Karpas-422 (cell line): ENCODE data around the gene RBL1. TPM values are rescaled to one million over a fixed set of nuclear protein-coding genes. Genes with fewer than 3 reads are reported as not detected.
A peak's percentile ranks its signal among the peaks of the same experiment; 100 is the strongest.
"Not testable (repeated sequence)": the region's sequence is repeated elsewhere in the genome, so short reads cannot be mapped to it uniquely, and the experiment has no call there.

Experiments used
- DNase-seq: peaks from one replicate; pipeline ENCODE4 v3.0.0-alpha.2; 2015
- H2AFZ ChIP-seq: fragments of 200-600 bp; sonication (generic); 2 replicates; pipeline ENCODE4 v1.6.1; 2014; ENCODE audit warnings: antibody characterized with exemption, low read length, mixed read lengths
- H3K27ac ChIP-seq: fragments of 200-600 bp; sonication (generic); 2 replicates; pipeline ENCODE4 v1.5.1; 2014; ENCODE audit warnings: mild to moderate bottlenecking, low read length, moderate library complexity
- H3K27me3 ChIP-seq: fragments of 200-600 bp; sonication (generic); 2 replicates; pipeline ENCODE4 v1.6.1; 2014; ENCODE audit warnings: low read length, mixed read lengths
- H3K36me3 ChIP-seq: fragments of 200-600 bp; sonication (generic); 2 replicates; pipeline ENCODE4 v1.6.1; 2014; ENCODE audit warnings: low read length, mixed read lengths; ENCODE audit not compliant: insufficient read depth
- H3K4me1 ChIP-seq: fragments of 200-600 bp; sonication (generic); 2 replicates; pipeline ENCODE4 v1.6.1; 2014; ENCODE audit warnings: mild to moderate bottlenecking, low read length, mixed read lengths
- H3K4me2 ChIP-seq: fragments of 200-600 bp; sonication (generic); 2 replicates; pipeline ENCODE4 v1.6.1; 2014; ENCODE audit warnings: low read length, low read depth, mild to moderate bottlenecking; ENCODE audit not compliant: poor library complexity, severe bottlenecking
- H3K4me3 ChIP-seq: fragments of 200-600 bp; sonication (generic); 2 replicates; pipeline ENCODE4 v1.5.1; 2014; ENCODE audit warnings: mild to moderate bottlenecking, antibody characterized with exemption, low read length, mixed read lengths
- H3K79me2 ChIP-seq: fragments of 200-600 bp; sonication (generic); 2 replicates; pipeline ENCODE4 v1.6.1; 2014; ENCODE audit warnings: mild to moderate bottlenecking, low read length, mixed read lengths
- H3K9ac ChIP-seq: fragments of 200-600 bp; sonication (generic); 2 replicates; pipeline ENCODE4 v1.6.0; 2014; ENCODE audit warnings: low read length
- H3K9me2 ChIP-seq: fragments of 200-600 bp; sonication (generic), shearing (Covaris generic); replicated peaks from 2 replicates; pipeline ENCODE4 v1.6.0; 2014; ENCODE audit warnings: mild to moderate bottlenecking, low read length, moderate library complexity; ENCODE audit not compliant: insufficient read depth
- H3K9me3 ChIP-seq: fragments of 300-700, 200-600 bp; sonication (generic); 2 replicates; pipeline ENCODE4 v1.6.1; 2014; ENCODE audit warnings: low read length, mixed read lengths
- H4K20me1 ChIP-seq: fragments of 200-600 bp; sonication (generic); 2 replicates; pipeline ENCODE4 v1.6.1; 2014; ENCODE audit warnings: mild to moderate bottlenecking, antibody characterized with exemption, low read length, low read depth; ENCODE audit not compliant: insufficient read depth
- total RNA-seq: library from RNA; depleted of rRNA; stranded (reverse); fragments of >200 nt; shearing (Covaris generic); gene quantifications from 2 replicates; pipeline ENCODE4 v1.2.3, GENCODE V29; 2014; ENCODE audit warnings: low replicate concordance

Gene RBL1
- total RNA-seq, 1 experiment from 2014 or later: 19.2 TPM

DNA sequence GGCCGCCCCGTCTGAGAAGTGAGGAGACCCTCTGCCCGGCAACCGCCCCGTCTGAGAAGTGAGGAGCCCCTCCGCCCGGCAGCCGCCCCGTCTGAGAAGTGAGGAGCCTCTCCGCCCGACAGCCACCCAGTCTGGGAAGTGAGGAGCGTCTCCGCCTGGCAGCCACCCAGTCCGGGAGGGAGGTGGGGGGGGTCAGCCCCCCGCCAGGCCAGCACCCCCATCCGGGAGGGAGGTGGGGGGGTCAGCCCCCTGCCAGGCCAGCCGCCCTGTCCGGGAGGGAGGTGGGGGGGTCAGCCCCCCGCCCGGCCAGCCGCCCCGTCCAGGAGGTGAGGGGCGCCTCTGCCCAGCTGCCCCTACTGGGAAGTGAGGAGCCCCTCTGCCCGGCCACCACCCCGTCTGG is 26.2 kb downstream of the RBL1 start:
- not testable (repeated sequence) for H3K9ac ChIP-seq, H3K4me3 ChIP-seq, H3K4me2 ChIP-seq, H3K9me2 ChIP-seq, DNase-seq, H3K9me3 ChIP-seq, H3K27me3 ChIP-seq, H4K20me1 ChIP-seq, H3K27ac ChIP-seq, H2AFZ ChIP-seq
- H3K36me3 ChIP-seq: peaks cover 25% of the 10 kb centered on the region
- H3K79me2 ChIP-seq: peaks cover 56% of the 10 kb centered on the region
- peaks cover 46% of the 10 kb centered on the region for H3K4me1 ChIP-seq

DNA sequence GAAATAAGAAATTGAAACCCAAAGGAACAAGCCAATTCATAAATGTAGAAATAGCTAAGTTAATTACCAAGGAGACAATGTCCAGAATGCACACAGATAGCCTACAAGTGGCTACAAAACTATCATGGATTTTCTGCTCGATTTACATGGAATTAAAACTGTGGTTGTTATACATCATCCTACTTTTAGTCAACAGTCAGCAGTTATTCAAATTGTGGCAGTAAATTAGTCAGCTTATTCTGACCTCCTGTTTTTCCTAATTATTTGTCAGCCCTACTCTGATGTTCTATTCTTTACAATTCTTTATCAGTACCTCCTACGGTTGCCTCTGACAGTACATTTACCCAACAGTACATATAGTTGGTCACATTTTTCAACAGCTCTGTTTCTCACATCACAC is 29.6 kb downstream of the RBL1 start:
- Histone ChIP-seq H3K9me3 (no peaks in the 10 kb centered on the region), H3K9ac (no peak overlapping the region), H4K20me1 (no peaks in the 10 kb centered on the region), H3K27ac (peak overlapping the region; percentile 28), H3K27me3 (no peaks in the 10 kb centered on the region), H3K4me3 (no peak overlapping the region), H3K4me1 (peaks cover 20% of the 10 kb centered on the region), H3K9me2 (no peaks in the 10 kb centered on the region), H3K79me2 (peaks cover 27% of the 10 kb centered on the region), H3K4me2 (no peak overlapping the region), H2AFZ (no peak overlapping the region), H3K36me3 (peaks cover 35% of the 10 kb centered on the region)
- DNase-seq: no peak

DNA sequence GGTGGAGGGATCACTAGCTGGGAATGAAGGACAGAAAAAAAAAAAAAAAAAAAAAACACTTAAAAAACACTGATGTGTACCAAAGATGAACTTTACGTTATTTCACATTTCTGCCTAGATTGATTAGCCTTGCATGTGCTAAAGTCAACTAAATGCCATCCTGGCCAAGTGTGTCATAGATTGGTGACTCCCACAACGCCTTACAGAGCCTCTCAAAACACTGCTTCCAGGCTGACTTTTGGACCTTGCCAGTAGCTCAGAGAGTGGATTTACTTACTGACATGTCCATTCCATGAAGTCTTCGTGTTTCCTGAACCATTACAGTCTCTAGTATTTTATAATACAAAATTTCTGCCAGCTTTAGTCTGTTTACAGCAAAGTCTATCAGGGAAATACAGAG is 40.5 kb downstream of the RBL1 start:
- Histone ChIP-seq H3K9me3 (no peaks in the 10 kb centered on the region), H3K36me3 (peaks cover 60% of the 10 kb centered on the region)

DNA sequence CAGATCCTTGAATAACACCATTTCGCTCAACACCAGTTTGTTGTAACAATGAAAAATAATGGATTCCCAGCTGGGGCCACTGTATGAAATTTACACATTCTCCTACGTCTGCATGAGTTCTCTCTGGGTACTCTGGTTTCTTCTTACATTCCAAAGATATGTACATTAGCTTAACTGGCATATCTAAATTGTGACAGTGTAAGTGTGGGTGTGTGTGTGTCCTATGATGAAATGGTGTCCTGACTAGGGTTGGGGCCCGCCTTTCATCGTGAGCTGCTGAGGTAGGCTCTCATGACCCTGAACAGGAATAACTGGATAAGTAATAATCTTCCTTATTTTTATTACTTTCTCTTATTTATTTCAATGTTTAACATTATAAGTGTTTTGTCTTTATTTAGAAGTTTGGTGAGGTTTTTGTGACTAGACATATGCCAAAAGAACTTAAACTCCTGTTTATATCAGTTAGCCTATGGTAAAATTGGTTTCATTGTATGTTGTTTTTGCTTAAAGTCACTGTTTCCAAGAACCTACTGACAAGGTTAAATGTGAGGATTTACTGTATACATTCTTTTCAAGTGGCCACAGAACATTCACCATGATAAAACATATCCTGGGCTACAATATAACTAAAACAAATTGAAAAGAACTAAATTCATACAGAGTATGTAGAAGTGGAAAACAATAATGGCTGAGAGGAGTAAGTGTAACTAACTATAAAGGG is 42.4 kb downstream of the RBL1 start:
- Histone ChIP-seq H3K27ac (no peak overlapping the region), H2AFZ (no peak overlapping the region), H3K79me2 (0 out of 2 replicates have a peak, but pooled peaks cover 8% of the 10 kb centered on the region), H3K4me2 (no peak overlapping the region), H3K9me2 (no peaks in the 10 kb centered on the region), H3K4me3 (no peak overlapping the region), H4K20me1 (no peaks in the 10 kb centered on the region), H3K9me3 (no peaks in the 10 kb centered on the region), H3K36me3 (peaks cover 47% of the 10 kb centered on the region), H3K9ac (no peak overlapping the region), H3K4me1 (peaks cover 6% of the 10 kb centered on the region), H3K27me3 (no peaks in the 10 kb centered on the region)
- DNase-seq: no peak

More for the DNA sequence above, 40.5 kb downstream of the RBL1 start:
- DNase-seq: no peak
- Histone ChIP-seq H3K4me2 (no peak overlapping the region), H3K79me2 (0 out of 2 replicates have a peak, but pooled peaks cover 8% of the 10 kb centered on the region), H3K9ac (no peak overlapping the region), H3K4me3 (no peak overlapping the region), H3K4me1 (peaks cover 6% of the 10 kb centered on the region), H3K27ac (no peak overlapping the region), H3K9me2 (no peaks in the 10 kb centered on the region), H2AFZ (no peak overlapping the region), H3K27me3 (no peaks in the 10 kb centered on the region), H4K20me1 (no peaks in the 10 kb centered on the region)

DNA sequence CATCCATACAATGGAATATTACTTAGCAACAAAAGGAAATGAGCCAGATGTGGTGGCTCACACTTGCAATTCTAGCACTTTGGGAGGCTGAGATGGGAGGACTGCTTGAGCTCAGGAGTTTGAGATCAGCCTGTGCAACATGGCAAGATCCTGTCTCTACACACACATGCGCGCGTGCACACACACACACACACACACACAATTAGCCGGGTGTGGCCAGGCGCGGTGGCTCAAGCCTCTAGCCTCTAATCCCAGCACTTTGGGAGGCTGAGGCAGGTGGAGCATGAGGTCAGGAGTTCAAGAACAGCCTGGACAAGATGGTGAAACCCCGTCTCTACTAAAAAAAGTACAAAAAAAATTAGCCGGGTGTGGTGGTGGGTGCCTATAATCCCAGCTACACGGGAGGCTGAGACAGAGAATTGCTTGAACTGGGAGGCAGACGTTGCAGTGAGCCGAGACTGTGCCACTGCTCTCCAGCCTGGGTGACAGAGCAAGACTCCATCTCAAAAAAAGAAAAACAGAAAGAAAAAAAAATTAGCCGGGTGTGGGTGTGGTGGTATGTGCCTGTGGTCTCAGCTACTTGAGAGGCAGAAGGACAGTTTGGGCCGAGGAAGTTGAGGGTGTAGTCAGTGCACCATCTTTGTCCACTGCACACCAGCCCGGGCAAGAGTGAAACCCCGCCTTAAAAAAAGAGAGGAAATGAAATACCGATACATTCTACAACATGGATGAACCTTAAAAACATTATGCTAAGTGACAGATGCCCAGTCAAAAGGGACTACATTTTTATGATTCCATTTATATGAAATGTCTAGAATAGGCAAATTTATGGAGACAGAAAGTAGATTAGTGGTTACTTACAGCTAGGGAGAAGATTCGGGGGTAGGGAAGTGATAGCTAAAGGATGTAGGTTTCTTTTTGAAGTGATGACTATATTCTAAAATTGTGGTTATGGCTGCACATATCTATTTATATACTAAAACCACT is 52.5 kb downstream of the RBL1 start:
- Histone ChIP-seq H3K4me1 (peaks cover 40% of the 10 kb centered on the region), H3K9ac (0 out of 2 replicates have a peak overlapping the region, but pooled peaks have one; percentile 9), H3K9me3 (no peaks in the 10 kb centered on the region), H4K20me1 (no peaks in the 10 kb centered on the region), H3K4me3 (peak overlapping the region; percentile 48), H3K9me2 (no peaks in the 10 kb centered on the region), H3K4me2 (peak overlapping the region; percentile 60), H3K27ac (peak overlapping the region; percentile 91), H2AFZ (no peak overlapping the region), H3K27me3 (no peaks in the 10 kb centered on the region), H3K36me3 (peaks cover 79% of the 10 kb centered on the region), H3K79me2 (peaks cover 11% of the 10 kb centered on the region)
- DNase-seq: peak; percentile 79

DNA sequence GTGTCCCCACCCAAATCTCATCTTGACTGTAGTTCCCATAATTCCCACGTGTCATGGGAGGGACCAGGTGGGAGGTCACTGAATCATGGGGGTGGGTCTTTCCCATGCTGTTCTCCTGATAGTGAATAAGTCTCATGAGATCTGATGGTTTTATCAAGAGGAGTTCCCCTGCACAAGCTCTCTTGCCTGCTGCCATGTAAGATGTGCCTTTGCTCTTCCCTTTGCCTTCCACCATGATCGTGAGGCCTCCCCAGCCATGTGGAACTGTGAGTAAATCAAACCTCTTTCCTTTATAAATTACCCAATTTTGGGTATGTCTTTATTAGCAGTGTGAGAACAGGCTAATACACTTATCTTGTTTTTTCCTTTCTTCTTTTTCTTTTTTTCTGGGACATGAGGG is 56.4 kb downstream of the RBL1 start:
- not testable (repeated sequence) for H3K4me3 ChIP-seq, H3K27ac ChIP-seq

DNA sequence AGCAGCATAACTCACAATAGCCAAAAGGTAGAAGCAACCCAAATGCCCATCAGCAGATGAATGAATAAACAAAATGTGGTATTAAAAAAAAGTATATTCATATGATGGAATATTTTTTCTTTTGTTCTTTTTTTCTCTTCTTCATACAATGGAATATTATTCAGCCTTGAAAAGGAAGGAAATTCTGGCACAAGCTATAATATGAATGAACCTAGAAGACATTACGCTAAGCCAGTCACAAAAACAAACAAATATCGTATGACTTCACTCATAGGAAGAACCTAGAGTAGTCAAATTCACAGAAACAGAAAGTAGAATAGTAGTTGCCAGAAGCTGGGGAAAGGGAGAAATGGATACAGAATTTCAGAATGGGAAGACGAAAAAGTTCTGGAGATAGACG is 63.7 kb downstream of the RBL1 start:
- no peaks in the 10 kb centered on the region for H4K20me1 ChIP-seq
- H3K27me3 ChIP-seq: no peaks in the 10 kb centered on the region
- H3K9me2 ChIP-seq: no peaks in the 10 kb centered on the region
- H3K27ac ChIP-seq: no peak overlapping the region
- no peaks in the 10 kb centered on the region for H3K9me3 ChIP-seq
- peaks cover 41% of the 10 kb centered on the region for H3K36me3 ChIP-seq
- H3K79me2 ChIP-seq: peaks cover 9% of the 10 kb centered on the region; the same call in 1 of the 2 replicates
- DNase-seq: no peak
- no peak overlapping the region for H3K9ac ChIP-seq
- no peak overlapping the region for H3K4me2 ChIP-seq
- no peak overlapping the region for H2AFZ ChIP-seq
- no peaks in the 10 kb centered on the region for H3K4me1 ChIP-seq
- no peak overlapping the region for H3K4me3 ChIP-seq

More for the DNA sequence above, 56.4 kb downstream of the RBL1 start:
- not testable (repeated sequence) for H2AFZ ChIP-seq, DNase-seq, H3K79me2 ChIP-seq, H3K4me2 ChIP-seq, H3K27me3 ChIP-seq, H4K20me1 ChIP-seq, H3K9me2 ChIP-seq, H3K9me3 ChIP-seq, H3K9ac ChIP-seq
- peaks cover 28% of the 10 kb centered on the region for H3K4me1 ChIP-seq
- peaks cover 57% of the 10 kb centered on the region for H3K36me3 ChIP-seq

DNA sequence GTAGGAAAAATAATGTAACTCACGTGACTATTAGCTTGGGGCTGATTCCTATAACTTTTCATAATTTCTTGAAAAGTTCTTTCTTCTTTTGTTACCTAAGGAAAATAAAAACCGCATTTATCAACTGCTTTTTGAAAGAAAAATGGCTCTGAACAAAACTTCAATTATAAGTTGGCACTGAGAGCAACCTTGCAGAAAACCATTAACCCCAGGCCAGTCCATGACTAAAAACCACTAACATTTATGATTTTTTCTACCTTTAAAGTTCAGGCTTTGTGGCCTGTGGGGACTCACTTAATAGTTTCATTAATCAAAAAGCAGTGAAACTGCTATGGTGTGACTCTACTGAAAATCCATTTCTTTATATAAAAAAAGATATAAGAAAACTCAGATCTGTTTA is 75.2 kb downstream of the RBL1 start:
- no peak overlapping the region for H3K9ac ChIP-seq
- H3K36me3 ChIP-seq: peaks cover 43% of the 10 kb centered on the region
- no peaks in the 10 kb centered on the region for H3K79me2 ChIP-seq
- H2AFZ ChIP-seq: no peak overlapping the region
- no peak for DNase-seq
- H3K4me2 ChIP-seq: no peak overlapping the region
- H3K4me1 ChIP-seq: no peaks in the 10 kb centered on the region
- no peak overlapping the region for H3K27ac ChIP-seq
- H3K9me3 ChIP-seq: no peaks in the 10 kb centered on the region
- no peaks in the 10 kb centered on the region for H3K27me3 ChIP-seq
- H3K4me3 ChIP-seq: no peak overlapping the region
- no peaks in the 10 kb centered on the region for H4K20me1 ChIP-seq
- no peaks in the 10 kb centered on the region for H3K9me2 ChIP-seq
